ENCODE measurements around the gene FLT3. TPM values are rescaled to one million over a fixed set of nuclear protein-coding genes. Genes with fewer than 3 reads are reported as not detected.
A peak's percentile ranks its signal among the peaks of the same experiment; 100 is the strongest.
"Not testable (repeated sequence)": the region's sequence is repeated elsewhere in the genome, so short reads cannot be mapped to it uniquely, and the experiment has no call there.

The FLT3 gene
- total RNA-seq, 1 experiment from 2014 or later = not detected

- DNase-seq (ENCODE audit: low read depth) = no peak
These were observed 54.5 kb downstream of the FLT3 start for GRCh38 chr13:28045861-28046260.

GRCh38 chr13:28044608-28045007 is 55.8 kb downstream of the FLT3 start:
- no peak for DNase-seq (ENCODE audit: low read depth)

GRCh38 chr13:28043224-28043623 is 57.2 kb downstream of the FLT3 start:
- DNase-seq (ENCODE audit: low read depth) = no peak

GRCh38 chr13:28041501-28041900 is 58.9 kb downstream of the FLT3 start:
- no peak for DNase-seq (ENCODE audit: low read depth)

- no peak for DNase-seq (ENCODE audit: low read depth)
These were observed 59.3 kb downstream of the FLT3 start for GRCh38 chr13:28041031-28041461.

GRCh38 chr13:28037399-28037798 is 63.0 kb downstream of the FLT3 start:
- peak; percentile 74 for DNase-seq (ENCODE audit: low read depth)

GRCh38 chr13:28035146-28035782 is 65.1 kb downstream of the FLT3 start:
- peak; percentile 6 for DNase-seq (ENCODE audit: low read depth)

GRCh38 chr13:28033894-28034655 is 66.3 kb downstream of the FLT3 start:
- no peak for DNase-seq (ENCODE audit: low read depth)

- not testable (repeated sequence) for DNase-seq (ENCODE audit: low read depth)
These were observed 67.9 kb downstream of the FLT3 start for GRCh38 chr13:28032438-28032837.

GRCh38 chr13:28031896-28032288 is 68.5 kb downstream of the FLT3 start:
- no peak for DNase-seq (ENCODE audit: low read depth)

- DNase-seq (ENCODE audit: low read depth) = no peak
These were observed 69.0 kb downstream of the FLT3 start for GRCh38 chr13:28031220-28031895.

- DNase-seq (ENCODE audit: low read depth) = no peak
These were observed 72.6 kb downstream of the FLT3 start for GRCh38 chr13:28027607-28028364.

- DNase-seq (ENCODE audit: low read depth) = no peak
These were observed 73.3 kb downstream of the FLT3 start for GRCh38 chr13:28027071-28027470.

- DNase-seq (ENCODE audit: low read depth) = no peak
These were observed 73.9 kb downstream of the FLT3 start for GRCh38 chr13:28026508-28026907.

GRCh38 chr13:28022848-28023518 is 77.4 kb downstream of the FLT3 start:
- DNase-seq (ENCODE audit: low read depth) = no peak

- DNase-seq (ENCODE audit: low read depth) = no peak
These were observed 86.1 kb downstream of the FLT3 start for GRCh38 chr13:28014301-28014700.

- no peak for DNase-seq (ENCODE audit: low read depth)
These were observed 86.9 kb downstream of the FLT3 start for GRCh38 chr13:28013482-28013881.

- no peak for DNase-seq (ENCODE audit: low read depth)
These were observed 87.5 kb downstream of the FLT3 start for GRCh38 chr13:28012896-28013295.

GRCh38 chr13:28012383-28012782 is 88.0 kb downstream of the FLT3 start:
- DNase-seq (ENCODE audit: low read depth) = peak; percentile 43

GRCh38 chr13:28010046-28010445 is 90.3 kb downstream of the FLT3 start:
- DNase-seq (ENCODE audit: low read depth) = no peak

GRCh38 chr13:28005016-28005415 is 95.4 kb downstream of the FLT3 start:
- not testable (repeated sequence) for DNase-seq (ENCODE audit: low read depth)
